HEK293 (cell line): ENCODE data around the gene S100A6.

Experiments used
- SP2 ChIP-seq: fragments of 450-650 bp; formaldehyde crosslinking; IDR thresholded peaks from 2 replicates; pipeline ENCODE4 v1.5.1; 2016; ENCODE audit warnings: missing biosample characterization, missing genetic modification characterization
- TRIM28 ChIP-seq: IDR thresholded peaks from 2 replicates; pipeline ENCODE4 v1.6.1; 2011; ENCODE audit warnings: low read length, control low read depth, borderline replicate concordance
- YY1 ChIP-seq: fragments of 450-650 bp; formaldehyde crosslinking; IDR thresholded peaks from 2 replicates; pipeline ENCODE4 v1.5.1; 2018; ENCODE audit warnings: missing biosample characterization, missing genetic modification characterization
- ZBTB7A ChIP-seq: fragments of 450-650 bp; formaldehyde crosslinking; IDR thresholded peaks from 2 replicates; pipeline ENCODE4 v1.5.1; 2016; ENCODE audit warnings: low read depth, missing biosample characterization, missing genetic modification characterization
- ZNF174 ChIP-seq: fragments of 450-650 bp; formaldehyde crosslinking; IDR thresholded peaks from 2 replicates; pipeline ENCODE4 v1.5.0; 2017; ENCODE audit warnings: missing biosample characterization, mild to moderate bottlenecking, missing genetic modification characterization
- ZNF221 ChIP-seq: fragments of 450-650 bp; formaldehyde crosslinking; IDR thresholded peaks from 2 replicates; pipeline ENCODE4 v1.5.1; 2017; ENCODE audit warnings: missing biosample characterization, missing genetic modification characterization, borderline replicate concordance
- ZNF266 ChIP-seq: fragments of 450-650 bp; formaldehyde crosslinking; IDR thresholded peaks from 2 replicates; pipeline ENCODE4 v1.5.1; 2016; ENCODE audit warnings: missing biosample characterization, missing genetic modification characterization, low read depth
- TF ChIP-seq, protein P1 (sequence below): fragments of 450-650 bp; formaldehyde crosslinking; IDR thresholded peaks from 2 replicates; pipeline ENCODE4 v1.5.1; 2016; ENCODE audit warnings: missing biosample characterization, missing genetic modification characterization
- TF ChIP-seq, protein P2 (sequence below): fragments of 450-650 bp; formaldehyde crosslinking; IDR thresholded peaks from 2 replicates; pipeline ENCODE4 v1.5.1; 2016; ENCODE audit warnings: missing biosample characterization, missing genetic modification characterization

DNA sequence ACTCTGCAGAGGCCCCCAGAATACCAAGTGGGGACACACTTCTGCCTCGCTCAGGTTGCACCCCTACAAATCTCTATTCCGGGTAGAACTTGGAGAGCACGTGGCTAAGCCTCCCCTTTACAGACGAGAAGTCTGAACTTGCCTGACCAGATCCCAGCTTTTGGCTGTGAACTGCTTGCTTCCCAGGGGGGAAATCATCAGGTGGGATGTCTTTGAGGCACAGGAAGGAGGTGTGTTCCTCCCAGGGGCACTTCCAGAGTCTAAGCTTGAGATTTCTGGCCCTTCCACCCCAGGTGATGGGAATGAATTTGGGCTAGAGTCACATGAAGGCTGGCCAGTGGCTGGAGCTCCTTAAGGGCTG lies 14.6 kb upstream of the S100A6 start:
- TF ChIP-seq YY1 (no peak), ZBTB7A (tag by site-specific recombination) (no peak), SP2 (no peak), ZNF221 (tag by site-specific recombination) (no peak), ZNF266 (tag by site-specific recombination) (no peak), TRIM28 (no peak), ZNF174 (tag by site-specific recombination) (no peak)
- TF ChIP-seq, protein P1, sequence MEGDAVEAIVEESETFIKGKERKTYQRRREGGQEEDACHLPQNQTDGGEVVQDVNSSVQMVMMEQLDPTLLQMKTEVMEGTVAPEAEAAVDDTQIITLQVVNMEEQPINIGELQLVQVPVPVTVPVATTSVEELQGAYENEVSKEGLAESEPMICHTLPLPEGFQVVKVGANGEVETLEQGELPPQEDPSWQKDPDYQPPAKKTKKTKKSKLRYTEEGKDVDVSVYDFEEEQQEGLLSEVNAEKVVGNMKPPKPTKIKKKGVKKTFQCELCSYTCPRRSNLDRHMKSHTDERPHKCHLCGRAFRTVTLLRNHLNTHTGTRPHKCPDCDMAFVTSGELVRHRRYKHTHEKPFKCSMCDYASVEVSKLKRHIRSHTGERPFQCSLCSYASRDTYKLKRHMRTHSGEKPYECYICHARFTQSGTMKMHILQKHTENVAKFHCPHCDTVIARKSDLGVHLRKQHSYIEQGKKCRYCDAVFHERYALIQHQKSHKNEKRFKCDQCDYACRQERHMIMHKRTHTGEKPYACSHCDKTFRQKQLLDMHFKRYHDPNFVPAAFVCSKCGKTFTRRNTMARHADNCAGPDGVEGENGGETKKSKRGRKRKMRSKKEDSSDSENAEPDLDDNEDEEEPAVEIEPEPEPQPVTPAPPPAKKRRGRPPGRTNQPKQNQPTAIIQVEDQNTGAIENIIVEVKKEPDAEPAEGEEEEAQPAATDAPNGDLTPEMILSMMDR (tag by site-specific recombination), result no peak
- TF ChIP-seq, protein P2, sequence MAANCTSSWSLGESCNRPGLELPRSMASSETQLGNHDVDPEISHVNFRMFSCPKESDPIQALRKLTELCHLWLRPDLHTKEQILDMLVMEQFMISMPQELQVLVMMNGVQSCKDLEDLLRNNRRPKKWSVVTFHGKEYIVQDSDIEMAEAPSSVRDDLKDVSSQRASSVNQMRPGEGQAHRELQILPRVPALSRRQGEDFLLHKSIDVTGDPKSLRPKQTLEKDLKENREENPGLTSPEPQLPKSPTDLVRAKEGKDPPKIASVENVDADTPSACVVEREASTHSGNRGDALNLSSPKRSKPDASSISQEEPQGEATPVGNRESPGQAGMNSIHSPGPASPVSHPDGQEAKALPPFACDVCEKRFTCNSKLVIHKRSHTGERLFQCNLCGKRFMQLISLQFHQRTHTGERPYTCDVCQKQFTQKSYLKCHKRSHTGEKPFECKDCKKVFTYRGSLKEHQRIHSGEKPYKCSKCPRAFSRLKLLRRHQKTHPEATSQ (tag by site-specific recombination), result no peak
